GM11168 (cell line): Measurements from ENCODE around the gene SLC25A39.
"Not testable (repeated sequence)": the region's sequence is repeated elsewhere in the genome, so short reads cannot be mapped to it uniquely, and the experiment has no call there.

Source experiments
- in situ Hi-C: fragments of 300-500 bp; cut with MboI; formaldehyde crosslinking; loops from one replicate; pipeline ENCODE4 v1.12.0; 2022; ENCODE audit warnings: low sequenced_read_pairs; ENCODE audit not compliant: unreplicated experiment

SLC25A39 gene

GRCh38 chr17:44335968-44336367, 11.3 kb upstream of the SLC25A39 start:
- in situ Hi-C loops = no loop called here

- in situ Hi-C loops = no loop called here
These were observed 10.9 kb upstream of the SLC25A39 start for GRCh38 chr17:44335564-44335963.

- in situ Hi-C loops = loop anchor here (5.0 kb wide), 1 partner anchor 122 kb away; no protein-coding TSS in a partner anchor
These were observed 10.1 kb upstream of the SLC25A39 start for GRCh38 chr17:44334727-44335126.

- in situ Hi-C loops = loop anchor here (5.0 kb wide), 1 partner anchor 122 kb away; no protein-coding TSS in a partner anchor
These were observed 9.7 kb upstream of the SLC25A39 start for GRCh38 chr17:44334315-44334714.

- in situ Hi-C loops = loop anchor here (5.0 kb wide), 1 partner anchor 121 kb away; no protein-coding TSS in a partner anchor
These were observed 8.7 kb upstream of the SLC25A39 start for GRCh38 chr17:44333371-44333770.

GRCh38 chr17:44331249-44331760, 6.7 kb upstream of the SLC25A39 start:
- in situ Hi-C loops = loop anchor here (5.0 kb wide), 1 partner anchor 119 kb away; no protein-coding TSS in a partner anchor

GRCh38 chr17:44330263-44330662, 5.6 kb upstream of the SLC25A39 start:
- in situ Hi-C loops = loop anchor here (5.0 kb wide), 1 partner anchor 118 kb away; no protein-coding TSS in a partner anchor

GRCh38 chr17:44329516-44329915, 4.9 kb upstream of the SLC25A39 start:
- in situ Hi-C loops = not testable (repeated sequence)

- in situ Hi-C loops = no loop called here
These were observed 3.3 kb upstream of the SLC25A39 start for GRCh38 chr17:44327715-44328449.

GRCh38 chr17:44326861-44327444, 2.3 kb upstream of the SLC25A39 start:
- in situ Hi-C loops = no loop called here

GRCh38 chr17:44324092-44324570, 492 bp downstream of the SLC25A39 start:
- in situ Hi-C loops = no loop called here

- in situ Hi-C loops = no loop called here
These were observed 1.1 kb downstream of the SLC25A39 start for GRCh38 chr17:44323359-44324091.

- in situ Hi-C loops = no loop called here
These were observed 2.3 kb downstream of the SLC25A39 start for GRCh38 chr17:44322236-44322895.

- in situ Hi-C loops = no loop called here
These were observed 3.1 kb downstream of the SLC25A39 start for GRCh38 chr17:44321246-44322120.

- in situ Hi-C loops = no loop called here
These were observed 4.6 kb downstream of the SLC25A39 start for GRCh38 chr17:44320066-44320465.

- in situ Hi-C loops = no loop called here
These were observed 6.3 kb downstream of the SLC25A39 start for GRCh38 chr17:44318077-44318892.

- in situ Hi-C loops = no loop called here
These were observed 7.1 kb downstream of the SLC25A39 start for GRCh38 chr17:44317545-44317944.
